K562 (cell line): ENCODE measurements around the gene CDC37. TPM values are rescaled to one million over a fixed set of nuclear protein-coding genes. Genes with fewer than 3 reads are reported as not detected.

Source experiments
- ATAC-seq: fragments of 200-7000 bp; cut with Tn5 transposase; 3 replicates; pipeline ENCODE4 v1.9.1; 2020; ENCODE audit warnings: moderate library complexity
- BruUV-seq: library from RNA; stranded (reverse); fragments of 400-500 nt; replicated peaks from 2 replicates; lab custom pipeline; 2021; lab: Mats Ljungman, UMichigan
- CTCF ChIA-PET: fragments of 300-600 bp; formaldehyde crosslinking; extraction: SDS; loops from one replicate; lab custom pipeline; 2021; ENCODE audit warnings: low intra/inter-chr PET ratio; lab: Yijun Ruan, JAX
- POLR2A ChIA-PET: fragments of 300-600, 350-650 bp; sonication (Branson Sonifier 250); formaldehyde crosslinking; extraction: SDS; loops from one replicate; lab custom pipeline; 2021; ENCODE audit warnings: antibody characterized with exemption, inconsistent platforms; lab: Yijun Ruan, JAX
- DNase-seq, 4 experiments: peaks; one replicate each; pipeline versions ENCODE4 v3.0.0 to v3.0.0-alpha.2; 2011 to 2018; ENCODE audit warnings: low spot score in 3 of 4, mixed read lengths in 3 of 4; ENCODE audit errors: extremely low read depth in 1 of 4
- FAIRE-seq: peaks from 2 replicates; lab custom pipeline; 2011; peaks lifted over from hg19 to GRCh38; lab: Jason Lieb, UNC
- H2AFZ ChIP-seq: 2 replicates; pipeline ENCODE4 v1.6.0; 2011; ENCODE audit warnings: low read depth, low read length, control low read depth, inconsistent platforms
- H3K27ac ChIP-seq: fragments of 200-600 bp; 3 replicates; pipeline ENCODE4 v1.8.0; 2011; ENCODE audit warnings: low read depth, mild to moderate bottlenecking, control low read depth, inconsistent platforms, low read length, moderate library complexity, mixed read lengths; ENCODE audit errors: extremely low read depth
- H3K27me3 ChIP-seq, 2 experiments: fragments of 300-600 bp in 1 of 2; 2 replicates in 1 of 2; 3 replicates in 1 of 2; pipeline versions ENCODE4 v1.6.0 to v1.8.0; 2011; ENCODE audit warnings: inconsistent platforms in 2 of 2, low read length in 2 of 2, mild to moderate bottlenecking in 1 of 2, mixed read lengths in 1 of 2, moderate library complexity in 1 of 2; ENCODE audit not compliant: control insufficient read depth in 2 of 2, insufficient read depth in 2 of 2
- H3K36me3 ChIP-seq: fragments of 300-600 bp; 3 replicates; pipeline ENCODE4 v1.8.0; 2011; ENCODE audit warnings: mild to moderate bottlenecking, low read length, inconsistent platforms; ENCODE audit not compliant: control insufficient read depth, insufficient read depth
- H3K4me1 ChIP-seq, 2 experiments: fragments of 200-600 bp in 1 of 2; replicated peaks in 1 of 2; 2 replicates in 1 of 2; 3 replicates in 1 of 2; pipeline versions ENCODE4 v1.5.1 to v1.8.0; 2011; ENCODE audit warnings: inconsistent platforms in 2 of 2, low read length in 2 of 2, mild to moderate bottlenecking in 1 of 2, mixed read lengths in 1 of 2, moderate library complexity in 1 of 2; ENCODE audit not compliant: control insufficient read depth in 2 of 2, insufficient read depth in 2 of 2
- H3K4me2 ChIP-seq: 2 replicates; pipeline ENCODE4 v1.6.1; 2011; ENCODE audit warnings: low read length, control low read depth, inconsistent platforms, mixed read lengths; ENCODE audit not compliant: insufficient read depth
- H3K4me3 ChIP-seq: fragments of 200-600 bp; sonication (generic), shearing (Covaris generic); 2 replicates; pipeline ENCODE4 v1.5.1; 2016; ENCODE audit warnings: control low read depth, inconsistent platforms
- H3K79me2 ChIP-seq: fragments of 200-600 bp; 3 replicates; pipeline ENCODE4 v1.8.0; 2011; ENCODE audit warnings: low read length, inconsistent platforms; ENCODE audit not compliant: control insufficient read depth, insufficient read depth
- H3K9ac ChIP-seq, 2 experiments: 2 replicates each; pipeline versions ENCODE4 v1.6.0 to v1.6.1; 2011; ENCODE audit warnings: low read depth in 2 of 2, low read length in 2 of 2, control low read depth in 1 of 2, inconsistent platforms in 1 of 2, mild to moderate bottlenecking in 1 of 2, mixed read lengths in 1 of 2; ENCODE audit not compliant: insufficient read depth in 1 of 2
- H3K9me1 ChIP-seq: one replicate; pipeline ENCODE4 v1.6.0; 2011; ENCODE audit warnings: inconsistent platforms, mild to moderate bottlenecking, low read length, moderate library complexity; ENCODE audit not compliant: control insufficient read depth, insufficient read depth
- H3K9me3 ChIP-seq: replicated peaks from 2 replicates; pipeline ENCODE4 v1.5.1; 2011; ENCODE audit warnings: low read depth, low read length, inconsistent platforms; ENCODE audit not compliant: control insufficient read depth, insufficient read depth
- H4K20me1 ChIP-seq: replicated peaks from 2 replicates; pipeline ENCODE4 v1.6.1; 2011; ENCODE audit warnings: low read length, inconsistent platforms, mixed read lengths; ENCODE audit not compliant: control insufficient read depth, insufficient read depth
- AFF4 ChIP-seq: sonication (generic); formaldehyde crosslinking; IDR thresholded peaks from 2 replicates; pipeline ENCODE4 v1.8.0; 2023; ENCODE audit warnings: mild to moderate bottlenecking, missing genetic modification reagents
- BCOR ChIP-seq: fragments of 450-650 bp; IDR thresholded peaks from 2 replicates; pipeline ENCODE4 v1.6.1; 2016
- CREBBP ChIP-seq: IDR thresholded peaks from one replicate; pipeline ENCODE4 v1.6.1; 2012; ENCODE audit warnings: low read depth, mild to moderate bottlenecking, control low read depth, inconsistent platforms, low read length
- CREM ChIP-seq: IDR thresholded peaks from 2 replicates; pipeline ENCODE4 v1.6.1; 2014; ENCODE audit warnings: antibody characterized with exemption, low read depth
- FOXK2 ChIP-seq, 2 experiments: fragments of 450-650 bp; IDR thresholded peaks in 1 of 2; conservative IDR thresholded peaks in 1 of 2; 2 replicates each; pipeline ENCODE4 v1.6.1; 2016; ENCODE audit warnings: low read depth in 2 of 2, mild to moderate bottlenecking in 1 of 2
- HEY1 ChIP-seq: fragments of 250-450 bp; sonication (Bioruptor Pico); IDR thresholded peaks from 2 replicates; pipeline ENCODE4 v1.5.0; 2020; ENCODE audit warnings: mild to moderate bottlenecking, moderate library complexity, borderline replicate concordance
- NR3C1 ChIP-seq: sonication (generic); formaldehyde crosslinking; IDR thresholded peaks from 2 replicates; pipeline ENCODE4 v1.8.1; 2022; ENCODE audit warnings: missing genetic modification reagents
- RFX7 ChIP-seq: fragments of 250-450 bp; sonication (Bioruptor Pico); IDR thresholded peaks from 2 replicates; pipeline ENCODE4 v1.5.1; 2021; ENCODE audit warnings: mild to moderate bottlenecking
- SIN3B ChIP-seq: fragments of 450-650 bp; IDR thresholded peaks from 2 replicates; pipeline ENCODE4 v1.6.1; 2017; ENCODE audit warnings: low read depth, mild to moderate bottlenecking, moderate library complexity
- SMARCB1 ChIP-seq: IDR thresholded peaks from 2 replicates; pipeline ENCODE4 v1.6.1; 2011; ENCODE audit warnings: improper control_type of control experiment, low read depth; ENCODE audit not compliant: insufficient read length
- SMARCE1 ChIP-seq: fragments of 450-650 bp; IDR thresholded peaks from 2 replicates; pipeline ENCODE4 v1.7.1; 2016; ENCODE audit warnings: mild to moderate bottlenecking
- SP1 ChIP-seq: sonication (generic); formaldehyde crosslinking; IDR thresholded peaks from 2 replicates; pipeline ENCODE4 v1.8.1; 2022; ENCODE audit warnings: mild to moderate bottlenecking, missing genetic modification reagents
- SRSF7 ChIP-seq: fragments of 200-400 bp; formaldehyde crosslinking; optimal IDR thresholded peaks from 2 replicates; pipeline ENCODE3; 2017; ENCODE audit warnings: mild to moderate bottlenecking, low read depth, low read length
- TFE3 ChIP-seq: fragments of 450-650 bp; formaldehyde crosslinking; IDR thresholded peaks from 2 replicates; pipeline ENCODE4 v1.4.0; 2020; ENCODE audit warnings: mild to moderate bottlenecking, mixed read lengths
- ZNF586 ChIP-seq: fragments of 450-650 bp; formaldehyde crosslinking; conservative IDR thresholded peaks from 2 replicates; pipeline ENCODE4 v1.4.0; 2020; ENCODE audit warnings: mild to moderate bottlenecking, moderate library complexity
- WGBS: fragments of 100-300 bp; shearing (Covaris generic); methylation state at CpG from one replicate; pipeline ENCODE4 v1.1.6; 2016; ENCODE audit warnings: low coverage, mixed read lengths; ENCODE audit not compliant: insufficient coverage; ENCODE audit errors: missing lambda C conversion rate; 5-methylcytosine and 5-hydroxymethylcytosine counted together
- in situ Hi-C: fragments of 300-500 bp; cut with MboI; formaldehyde crosslinking; loops from 4 replicates; pipeline ENCODE4 v1.15.0; 2018; ENCODE audit warnings: inconsistent platforms, mixed read lengths
- intact Hi-C: fragments of 100-400 bp; cut with micrococcal nuclease; formaldehyde crosslinking; loops from 2 replicates; pipeline ENCODE4 v1.14.2; 2022
- polyA plus RNA-seq, 8 experiments: library from polyadenylated mRNA; depleted of rRNA in 4 of 8; stranded (reverse) in 5 of 8; unstranded in 3 of 8; fragments of >200 nt; fragmentation: Nextera tagmentation in 2 of 8; fragmentation: Illumina TruSeq in 1 of 8; extraction: Ambion mirVana in 2 of 8; extraction: Trizol in 1 of 8; gene quantifications; 2 replicates each; pipeline versions ENCODE4 v1.2.1 to v1.2.3, GENCODE V29; 2011 to 2014; ENCODE audit warnings: inconsistent platforms in 1 of 8, missing spikeins in 1 of 8
- total RNA-seq, 7 experiments: library from RNA; depleted of rRNA in 6 of 7; stranded (reverse); fragments of >200 nt in 6 of 7; fragmentation: Illumina TruSeq in 2 of 7; extraction: Trizol in 2 of 7; gene quantifications; 2 replicates each; pipeline versions ENCODE4 v1.2.1 to v1.2.3, GENCODE V29; 2011 to 2021; ENCODE audit warnings: low replicate concordance in 1 of 7
- TF ChIP-seq, protein P1 (sequence below): fragments of 450-650 bp; IDR thresholded peaks from 2 replicates; pipeline ENCODE4 v1.6.1; 2016; ENCODE audit warnings: low read depth, mild to moderate bottlenecking, moderate library complexity

The CDC37 gene
- total and polyA plus RNA-seq, 9 of the 15 experiments (the other 6 are each of a cell fraction or from before 2014, with no cell fraction given), result 6.6 to 538 (median 227) TPM

DNA sequence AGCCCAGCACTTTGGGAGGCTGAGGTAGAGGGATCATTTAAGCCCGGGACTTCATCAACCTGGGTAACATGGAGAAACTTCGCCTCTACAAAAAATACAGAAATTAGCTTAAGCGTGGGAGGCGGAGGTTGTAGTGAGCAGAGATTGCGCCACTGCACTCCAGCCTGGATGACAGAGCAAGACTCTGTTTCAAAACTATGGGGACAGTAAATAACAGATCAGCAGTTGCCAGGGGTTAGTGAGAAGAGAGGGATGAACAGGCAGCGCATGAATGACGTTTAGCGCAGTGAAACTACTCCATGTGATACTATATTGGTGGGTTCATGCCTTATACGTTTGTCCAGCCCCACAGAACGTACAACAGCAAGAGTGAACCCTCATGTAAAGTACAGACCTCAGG is 56.8 kb downstream of the CDC37 start (continued):
- no peak for TF ChIP-seq AFF4 (CRISPR knock-in tag)
- TF ChIP-seq CREM, result peak; percentile 80
- no peak for TF ChIP-seq RFX7 (CRISPR knock-in tag)
- no peak for TF ChIP-seq SMARCB1
- TF ChIP-seq NR3C1, result no peak

DNA sequence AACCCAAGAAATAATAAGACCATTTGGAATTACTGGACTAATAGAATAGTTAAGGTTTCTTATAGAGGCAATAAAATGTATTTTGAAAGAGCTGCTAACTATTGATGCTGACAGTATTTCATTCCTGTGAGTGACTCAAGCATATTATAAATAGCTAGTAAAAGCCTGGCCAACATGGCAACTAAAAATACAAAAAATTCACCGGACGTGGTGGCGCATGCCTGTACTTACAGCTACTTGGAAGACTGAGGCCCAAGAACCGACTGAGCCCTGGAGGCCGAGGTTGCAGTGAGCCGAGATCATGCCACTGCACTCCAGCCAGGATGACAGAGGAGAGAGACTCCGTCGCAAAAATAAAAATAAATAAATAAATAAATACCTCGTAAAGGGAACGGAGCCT is 58.6 kb downstream of the CDC37 start:
- Histone ChIP-seq H4K20me1 (no peaks in the 10 kb centered on the region), H3K4me3 (no peak overlapping the region), H3K4me2 (no peak overlapping the region), H3K27ac (no peak overlapping the region), H3K27me3 (no peaks in the 10 kb centered on the region), H3K36me3 (peaks cover 2% of the 10 kb centered on the region; the same call in 1 of the 3 replicates), H3K79me2 (no peaks in the 10 kb centered on the region), H3K9me3 (no peaks in the 10 kb centered on the region), H2AFZ (no peak overlapping the region), H3K9ac (no peak overlapping the region), H3K9me1 (no peaks in the 10 kb centered on the region), H3K4me1 (peaks cover 0 to 8% of the 10 kb centered on the region in 2 experiments; a peak in 2 of 5 replicates)
- POLR2A ChIA-PET, result interaction anchor here (1.0 to 3.4 kb wide), 2 partner anchors 9 to 10 kb away, joined by 3 to 29 read pairs; partner anchors contain the start of gene RAVER1
- 67% methylated on average over 10 of the region's 10 CpGs for WGBS
- BruUV-seq, result no TSS peak
- FAIRE-seq (no peak), DNase-seq (no peak), ATAC-seq (no peak)
- in situ Hi-C loops (no loop called here), intact Hi-C loops (no loop called here)
- CTCF ChIA-PET, result no interaction called here
- no peak for TF ChIP-seq SIN3B
- TF ChIP-seq FOXK2 (conservative IDR thresholded peaks at IDR 0.05 in 1 of 2, IDR thresholded peaks at IDR 0.05 in 1 of 2; ENCODE audit: low read depth in 2 of 2), result no peak
- no peak for TF ChIP-seq NR3C1
- no peak for TF ChIP-seq BCOR
- TF ChIP-seq, protein P1, sequence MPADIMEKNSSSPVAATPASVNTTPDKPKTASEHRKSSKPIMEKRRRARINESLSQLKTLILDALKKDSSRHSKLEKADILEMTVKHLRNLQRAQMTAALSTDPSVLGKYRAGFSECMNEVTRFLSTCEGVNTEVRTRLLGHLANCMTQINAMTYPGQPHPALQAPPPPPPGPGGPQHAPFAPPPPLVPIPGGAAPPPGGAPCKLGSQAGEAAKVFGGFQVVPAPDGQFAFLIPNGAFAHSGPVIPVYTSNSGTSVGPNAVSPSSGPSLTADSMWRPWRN, result no peak
- TF ChIP-seq TFE3, result no peak
- no peak for TF ChIP-seq SRSF7
- TF ChIP-seq SMARCE1, result no peak
- no peak for TF ChIP-seq CREBBP
- no peak for TF ChIP-seq ZNF586 (CRISPR knock-in tag)
- TF ChIP-seq SP1 (CRISPR knock-in tag), result no peak
- TF ChIP-seq HEY1 (CRISPR knock-in tag), result no peak
